A549 (cell line): ENCODE measurements around the gene HNMT. TPM values are rescaled to one million over a fixed set of nuclear protein-coding genes. Genes with fewer than 3 reads are reported as not detected.

ENCODE experiments used
- ATAC-seq, 2 experiments: fragments of 200-7000 bp in 1 of 2; fragments of >200 bp in 1 of 2; cut with Nextera tagmentation in 1 of 2; cut with Tn5 transposase in 1 of 2; 3 replicates each; pipeline versions ENCODE4 v1.8.0 to v1.9.1; 2018 to 2020; ENCODE audit warnings: mild to moderate bottlenecking in 1 of 2, moderate library complexity in 1 of 2
- CTCF ChIA-PET: fragments of 300-600 bp; sonication (Branson Sonifier 250); formaldehyde crosslinking; extraction: SDS; loops from one replicate; lab custom pipeline; 2021; ENCODE audit warnings: antibody characterized with exemption, inconsistent platforms; lab: Yijun Ruan, JAX
- POLR2A ChIA-PET: fragments of 350-600 bp; formaldehyde crosslinking; extraction: SDS; loops from one replicate; lab custom pipeline; 2021; ENCODE audit warnings: antibody characterized with exemption, inconsistent platforms; lab: Yijun Ruan, JAX
- DNase-seq, 2 experiments: peaks; one replicate each; pipeline versions ENCODE4 v3.0.0 to v3.0.0-alpha.2; 2011 to 2016; ENCODE audit warnings: low read depth in 1 of 2, low spot score in 1 of 2
- FAIRE-seq: peaks from 2 replicates; lab custom pipeline; 2011; peaks lifted over from hg19 to GRCh38; lab: Jason Lieb, UNC
- H3K27ac ChIP-seq, 2 experiments: fragments of >200 bp; sonication (Bioruptor Twin); formaldehyde crosslinking; 3 replicates each; pipeline ENCODE4 v1.5.1; 2016 to 2017
- H3K4me1 ChIP-seq: fragments of >200 bp; sonication (Bioruptor Twin); formaldehyde crosslinking; 3 replicates; pipeline ENCODE4 v1.6.1; 2016
- H3K4me2 ChIP-seq: fragments of >200 bp; sonication (Bioruptor Twin); formaldehyde crosslinking; 3 replicates; pipeline ENCODE4 v1.6.1; 2016
- H3K4me3 ChIP-seq: fragments of >200 bp; sonication (Bioruptor Twin); formaldehyde crosslinking; 3 replicates; pipeline ENCODE4 v1.5.1; 2016
- H3K9me3 ChIP-seq: fragments of >200 bp; sonication (Bioruptor Twin); formaldehyde crosslinking; 3 replicates; pipeline ENCODE4 v1.6.1; 2016
- ATOH8 ChIP-seq: fragments of 250-450 bp; sonication (Bioruptor Pico); IDR thresholded peaks from 2 replicates; pipeline ENCODE4 v1.5.0; 2020; ENCODE audit warnings: low read depth, mild to moderate bottlenecking, moderate library complexity
- BHLHE40 ChIP-seq: IDR thresholded peaks from 2 replicates; pipeline ENCODE4 v1.6.1; 2012; ENCODE audit warnings: low read depth, low read length, inconsistent platforms
- CBX2 ChIP-seq: fragments of 200-600 bp; sonication (generic); IDR thresholded peaks from 2 replicates; pipeline ENCODE4 v1.6.1; 2016; ENCODE audit warnings: low read depth, mild to moderate bottlenecking, borderline replicate concordance
- CBX8 ChIP-seq: fragments of 200-600 bp; sonication (generic); IDR thresholded peaks from 2 replicates; pipeline ENCODE4 v1.6.1; 2016
- CTCF ChIP-seq: fragments of >200 bp; sonication (Bioruptor Twin); formaldehyde crosslinking; IDR thresholded peaks from 3 replicates; pipeline ENCODE4 v1.5.1; 2016
- E2F6 ChIP-seq: IDR thresholded peaks from 2 replicates; pipeline ENCODE4 v1.6.1; 2012; ENCODE audit warnings: low read depth, borderline replicate concordance
- EHF ChIP-seq: fragments of 250-450 bp; sonication (Bioruptor Pico); IDR thresholded peaks from 2 replicates; pipeline ENCODE4 v1.5.0; 2020; ENCODE audit warnings: mild to moderate bottlenecking
- EHMT2 ChIP-seq: fragments of 200-600 bp; sonication (generic); IDR thresholded peaks from 2 replicates; pipeline ENCODE4 v1.6.1; 2016; ENCODE audit warnings: antibody characterized with exemption, low read depth, mild to moderate bottlenecking, moderate library complexity
- ELK1 ChIP-seq: fragments of 150-350 bp; IDR thresholded peaks from 2 replicates; pipeline ENCODE4 v1.6.1; 2014; ENCODE audit warnings: low read depth, mild to moderate bottlenecking, low read length
- EP300 ChIP-seq, 2 experiments: fragments of >200 bp; sonication (Bioruptor Twin); formaldehyde crosslinking; IDR thresholded peaks; 2 replicates in 1 of 2; 3 replicates in 1 of 2; pipeline ENCODE4 v1.6.1; 2016 to 2017
- FOSB ChIP-seq: fragments of 250-450 bp; sonication (Bioruptor Pico); IDR thresholded peaks from 2 replicates; pipeline ENCODE4 v1.5.0; 2020; ENCODE audit warnings: mild to moderate bottlenecking, moderate library complexity
- GATA3 ChIP-seq: IDR thresholded peaks from 2 replicates; pipeline ENCODE4 v1.6.1; 2012; ENCODE audit warnings: borderline replicate concordance
- HDAC2 ChIP-seq: fragments of 200-600 bp; sonication (generic); IDR thresholded peaks from 2 replicates; pipeline ENCODE4 v1.6.1; 2016
- HES2 ChIP-seq: fragments of >200 bp; sonication (Bioruptor Twin); formaldehyde crosslinking; IDR thresholded peaks from 2 replicates; pipeline ENCODE4 v1.6.1; 2016
- HOXA7 ChIP-seq: fragments of 250-450 bp; sonication (Bioruptor Pico); IDR thresholded peaks from 2 replicates; pipeline ENCODE4 v1.5.0; 2020; ENCODE audit warnings: mild to moderate bottlenecking, moderate library complexity
- HOXB13 ChIP-seq: fragments of 250-450 bp; sonication (Bioruptor Pico); IDR thresholded peaks from 2 replicates; pipeline ENCODE4 v1.5.0; 2020; ENCODE audit warnings: low read depth, mild to moderate bottlenecking, moderate library complexity
- JUN ChIP-seq, 2 experiments: fragments of >200 bp; sonication (Bioruptor Twin); formaldehyde crosslinking; IDR thresholded peaks; 2 replicates in 1 of 2; 3 replicates in 1 of 2; pipeline ENCODE4 v1.6.1; 2016 to 2017
- JUNB ChIP-seq: fragments of >200 bp; sonication (Bioruptor Twin); formaldehyde crosslinking; IDR thresholded peaks from 2 replicates; pipeline ENCODE4 v1.6.1; 2016
- KDM1A ChIP-seq: fragments of 200-600 bp; sonication (generic); IDR thresholded peaks from 2 replicates; pipeline ENCODE4 v1.6.1; 2016; ENCODE audit warnings: low read depth, mild to moderate bottlenecking
- MYC ChIP-seq: IDR thresholded peaks from 2 replicates; pipeline ENCODE4 v1.6.1; 2012; ENCODE audit warnings: mild to moderate bottlenecking, inconsistent platforms, low read length, improper control_type of control experiment, borderline replicate concordance
- NR3C1 ChIP-seq: fragments of >200 bp; sonication (Bioruptor Twin); formaldehyde crosslinking; IDR thresholded peaks from 3 replicates; pipeline ENCODE4 v1.6.1; 2017
- POLR2A ChIP-seq: IDR thresholded peaks from 2 replicates; pipeline ENCODE4 v1.6.1; 2012; ENCODE audit warnings: mild to moderate bottlenecking, low read length
- SMC3 ChIP-seq: fragments of >200 bp; sonication (Bioruptor Twin); formaldehyde crosslinking; IDR thresholded peaks from 3 replicates; pipeline ENCODE4 v1.6.1; 2018; ENCODE audit warnings: inconsistent platforms
- ZNF302 ChIP-seq: fragments of 250-450 bp; sonication (Bioruptor Pico); IDR thresholded peaks from 2 replicates; pipeline ENCODE4 v1.9.0; 2021; ENCODE audit warnings: inconsistent platforms, mild to moderate bottlenecking, moderate library complexity
- WGBS: methylation state at CpG from one replicate; pipeline ENCODE4 v1.1.6; 2017; ENCODE audit errors: missing lambda C conversion rate; 5-methylcytosine and 5-hydroxymethylcytosine counted together
- polyA plus RNA-seq, 4 experiments: library from polyadenylated mRNA; depleted of rRNA in 3 of 4; stranded (reverse); fragments of >200 nt; fragmentation: RNase III in 1 of 4; extraction: RNeasy Plus Mini Kit Qiagen cat#74134 plus additional on column Dnase treatment in 1 of 4; gene quantifications; 2 replicates in 3 of 4; 3 replicates in 1 of 4; pipeline ENCODE4 v1.2.3, GENCODE V29; 2011 to 2017

Gene HNMT
- polyA plus RNA-seq, 2 of the 4 experiments (the other 2 are of a cell fraction): 1.5 to 5.5 TPM

- peaks cover 18% of the 10 kb centered on the region for H3K4me1 ChIP-seq
- no peak overlapping the region for H3K4me3 ChIP-seq
- no peak for DNase-seq
- CTCF ChIA-PET: interaction anchor here (0.8 to 1.7 kb wide), 3 partner anchors 8 to 823 kb away, joined by 3 to 8 read pairs (median 4); no protein-coding TSS in a partner anchor
- WGBS: 75% methylated on average over 9 of the region's 9 CpGs
- ATAC-seq: no peak
- FAIRE-seq: no peak
- H3K4me2 ChIP-seq: peak overlapping the region; percentile 66
- peak overlapping the region; percentile 49 to 68 for H3K27ac ChIP-seq
- no peaks in the 10 kb centered on the region for H3K9me3 ChIP-seq
- TF ChIP-seq SMC3: no peak
- no peak for TF ChIP-seq NR3C1
- no peak for TF ChIP-seq HOXA7 (CRISPR knock-in tag)
- no peak for TF ChIP-seq CBX8
- TF ChIP-seq HOXB13 (CRISPR knock-in tag): no peak
- no peak for TF ChIP-seq CBX2
- TF ChIP-seq EHMT2: no peak
- TF ChIP-seq JUNB: no peak
- no peak for TF ChIP-seq ATOH8 (CRISPR knock-in tag)
- TF ChIP-seq EP300 (IDR thresholded peaks at IDR 0.05): no peak
- no peak for TF ChIP-seq KDM1A
- TF ChIP-seq POLR2A: no peak
- TF ChIP-seq JUN (IDR thresholded peaks at IDR 0.05): no peak
- POLR2A ChIA-PET: interaction anchor here (0.6 kb wide), 1 partner anchor 68 kb away, joined by 3 read pairs; no protein-coding TSS in a partner anchor
These were observed 673 bp upstream of the HNMT start for GRCh38 chr2:137963535-137964065.

GRCh38 chr2:137964859-137965459, 686 bp downstream of the HNMT start:
- 77% methylated on average over 3 of the region's 3 CpGs for WGBS

GRCh38 chr2:137966043-137966442, 1.8 kb downstream of the HNMT start:
- peaks cover 32% of the 10 kb centered on the region for H3K4me1 ChIP-seq
- no peak overlapping the region for H3K4me2 ChIP-seq
- DNase-seq (no peak), ATAC-seq (no peak), FAIRE-seq (no peak)
- ChIA-PET CTCF (no interaction called here), POLR2A (no interaction called here)
- no peak overlapping the region for H3K4me3 ChIP-seq
- no peaks in the 10 kb centered on the region for H3K9me3 ChIP-seq
- no peak overlapping the region for H3K27ac ChIP-seq
- 89% methylated on average over 3 of the region's 3 CpGs for WGBS
- no peak for TF ChIP-seq CTCF
- no peak for TF ChIP-seq MYC
- TF ChIP-seq E2F6: no peak
- no peak for TF ChIP-seq GATA3
- no peak for TF ChIP-seq ELK1
- no peak for TF ChIP-seq EHF (CRISPR knock-in tag)
- TF ChIP-seq ZNF302: no peak
- TF ChIP-seq HES2: no peak
- TF ChIP-seq FOSB (CRISPR knock-in tag): no peak

More at GRCh38 chr2:137964859-137965459, 686 bp downstream of the HNMT start:
- ChIA-PET POLR2A (no interaction called here), CTCF (interaction anchor here (1.2 to 1.7 kb wide), 2 partner anchors 95 to 822 kb away, joined by 3 to 8 read pairs; no protein-coding TSS in a partner anchor)
- Histone ChIP-seq H3K27ac (peak overlapping the region; percentile 49 to 68), H3K9me3 (no peaks in the 10 kb centered on the region), H3K4me2 (peak overlapping the region; percentile 66), H3K4me1 (peaks cover 31% of the 10 kb centered on the region), H3K4me3 (0 out of 3 replicates have a peak overlapping the region, but pooled peaks have one; percentile 24)
- DNase-seq (no peak), FAIRE-seq (no peak), ATAC-seq (no peak)
- TF ChIP-seq CTCF: no peak
- TF ChIP-seq BHLHE40: no peak
- TF ChIP-seq CBX8: no peak
- no peak for TF ChIP-seq KDM1A
- no peak for TF ChIP-seq NR3C1
- no peak for TF ChIP-seq HDAC2
